ENCODE results near the gene HOXC11. TPM values are rescaled to one million over a fixed set of nuclear protein-coding genes. Genes with fewer than 3 reads are reported as not detected.

Gene HOXC11
- total RNA-seq, 4 donors from 2014 or later: not detected

- no peak for ATAC-seq
- no peaks in the 10 kb centered on the region for H3K36me3 ChIP-seq
- no peak overlapping the region for H3K27ac ChIP-seq
- no peak overlapping the region for H3K4me3 ChIP-seq
- WGBS, 2 donors (ENCODE audit: low coverage in 1 of 2): 21% methylated on average over 15 of the region's 17 CpGs; no CpG with 5 or more reads in 1 of the 2 donors
- peaks cover 0 to 24% (median 0%) of the 10 kb centered on the region in 3 donors for H3K4me1 ChIP-seq
- H3K27me3 ChIP-seq: peaks cover 99% of the 10 kb centered on the region
- H3K9me3 ChIP-seq: no peaks in the 10 kb centered on the region
- no peak for TF ChIP-seq POLR2A (IDR thresholded peaks at IDR 0.05)
- TF ChIP-seq POLR2AphosphoS5 (IDR thresholded peaks at IDR 0.05): no peak
- no peak for TF ChIP-seq EP300 (IDR thresholded peaks at IDR 0.05)
- no peak for TF ChIP-seq CTCF (IDR thresholded peaks at IDR 0.05)
Observed at GRCh38 chr12:54024127-54024526, 51.2 kb downstream of the HOXC11 start.

- peaks cover 0 to 24% (median 0%) of the 10 kb centered on the region in 3 donors for H3K4me1 ChIP-seq
- peaks cover 99% of the 10 kb centered on the region for H3K27me3 ChIP-seq
- no peak for ATAC-seq
- no peak overlapping the region for H3K27ac ChIP-seq
- no peaks in the 10 kb centered on the region for H3K9me3 ChIP-seq
- TF ChIP-seq POLR2A (IDR thresholded peaks at IDR 0.05) (no peak), CTCF (IDR thresholded peaks at IDR 0.05) (no peak), EP300 (IDR thresholded peaks at IDR 0.05) (no peak), POLR2AphosphoS5 (IDR thresholded peaks at IDR 0.05) (no peak)
- 25 to 37% methylated on average over 2 to 5 of the region's 5 CpGs for WGBS, 2 donors (ENCODE audit: low coverage in 1 of 2)
- H3K4me3 ChIP-seq: no peak overlapping the region
- no peaks in the 10 kb centered on the region for H3K36me3 ChIP-seq
Observed at GRCh38 chr12:54024581-54025305, 51.8 kb downstream of the HOXC11 start.

GRCh38 chr12:54025499-54026405, 52.8 kb downstream of the HOXC11 start:
- Histone ChIP-seq H3K9me3 (no peaks in the 10 kb centered on the region), H3K4me1 (peaks cover 0 to 20% (median 0%) of the 10 kb centered on the region in 3 donors), H3K27me3 (peaks cover 100% of the 10 kb centered on the region), H3K4me3 (no peak overlapping the region), H3K36me3 (no peaks in the 10 kb centered on the region), H3K27ac (no peak overlapping the region)
- 22 to 30% methylated on average over 5 to 7 of the region's 7 CpGs for WGBS, 2 donors (ENCODE audit: low coverage in 1 of 2)
- TF ChIP-seq POLR2AphosphoS5 (IDR thresholded peaks at IDR 0.05) (no peak), EP300 (IDR thresholded peaks at IDR 0.05) (no peak), CTCF (IDR thresholded peaks at IDR 0.05) (no peak), POLR2A (IDR thresholded peaks at IDR 0.05) (no peak)
- no peak for ATAC-seq

- H3K4me3 ChIP-seq: no peak overlapping the region
- no peak overlapping the region for H3K27ac ChIP-seq
- no peaks in the 10 kb centered on the region for H3K9me3 ChIP-seq
- H3K4me1 ChIP-seq: peaks cover 0 to 20% (median 0%) of the 10 kb centered on the region in 3 donors
- H3K36me3 ChIP-seq: no peaks in the 10 kb centered on the region
- TF ChIP-seq EP300 (IDR thresholded peaks at IDR 0.05) (no peak), POLR2AphosphoS5 (IDR thresholded peaks at IDR 0.05) (no peak), POLR2A (IDR thresholded peaks at IDR 0.05) (no peak), CTCF (IDR thresholded peaks at IDR 0.05) (no peak)
- no peak for ATAC-seq
- 16 to 33% methylated on average over 14 to 19 of the region's 22 CpGs for WGBS, 2 donors (ENCODE audit: low coverage in 1 of 2)
- H3K27me3 ChIP-seq: peaks cover 100% of the 10 kb centered on the region
Observed at GRCh38 chr12:54026640-54027441, 53.9 kb downstream of the HOXC11 start.

Small RNA genes lying within 50 kb of the gene (small RNA-seq; reads per million reads assigned to genes)
- gene AC012531.3: 0 reads per million in 4 donors
- 0 reads per million in 4 donors for gene AC012531.4
- 0 to 1.1 (median 0.27) reads per million in 4 donors for gene MIR196A2
- gene RF01905: 0 reads per million in 4 donors
- gene RF01906: 0 reads per million in 4 donors

Other genes starting within 250 kb of the HOXC11 start
- gene CALCOCO1, start 245.7 kb upstream of the HOXC11 start, total RNA-seq: 100 to 1,000 TPM; 400 to 469 (median 424) TPM
- 1 to 10 TPM in 1 of 4 donors, not detected in 3; 1.4 TPM for gene CISTR, start 221.1 kb upstream of the HOXC11 start, total RNA-seq
- gene HOXC13, start 34.3 kb upstream of the HOXC11 start, total RNA-seq: not detected
- gene HOXC12, start 18.2 kb upstream of the HOXC11 start, total RNA-seq: not detected
- under 1 TPM in 1 of 4 donors, not detected in 3; 0.31 TPM for gene HOTAIR, start 1.8 kb downstream of the HOXC11 start, total RNA-seq
- gene HOXC10, start 12.0 kb downstream of the HOXC11 start, total RNA-seq: not detected
- not detected for gene HOXC9, start 27.0 kb downstream of the HOXC11 start, total RNA-seq
- gene HOXC8, start 35.9 kb downstream of the HOXC11 start, total RNA-seq: under 1 TPM in 2 of 4 donors, not detected in 2; 0.15 to 0.40 TPM
- under 1 TPM in 1 of 4 donors, not detected in 3; 0.50 TPM for gene HOXC6, start 55.3 kb downstream of the HOXC11 start, total RNA-seq
- gene HOXC5, start 59.9 kb downstream of the HOXC11 start, total RNA-seq: 1 to 10 TPM in 2 of 4 donors, under 1 TPM in 1, not detected in 1; 0.31 to 3.3 (median 1.3) TPM
- 1 to 10 TPM in 3 of 4 donors, under 1 TPM in 1; 0.69 to 5.7 (median 2.7) TPM for gene HOXC4, start 80.7 kb downstream of the HOXC11 start, total RNA-seq
- 10 to 100 TPM; 25.3 to 35.8 (median 31.9) TPM for gene SMUG1, start 215.9 kb downstream of the HOXC11 start, total RNA-seq

All from gastroesophageal sphincter (tissue), 4 donors.